Ishikawa (cell line): ENCODE results near the gene EXOG.

ENCODE experiments used
- CEBPB ChIP-seq: IDR thresholded peaks from 2 replicates; pipeline ENCODE4 v1.6.1; 2012
- CREB1 ChIP-seq: IDR thresholded peaks from 2 replicates; pipeline ENCODE4 v1.6.1; 2012; ENCODE audit warnings: low read depth
- EGR1 ChIP-seq: IDR thresholded peaks from 2 replicates; pipeline ENCODE4 v1.6.1; 2012
- EP300 ChIP-seq: IDR thresholded peaks from 2 replicates; pipeline ENCODE4 v1.6.1; 2012; ENCODE audit warnings: borderline replicate concordance
- FOXM1 ChIP-seq: IDR thresholded peaks from 2 replicates; pipeline ENCODE4 v1.6.1; 2012; ENCODE audit warnings: low read depth, borderline replicate concordance
- MAX ChIP-seq: IDR thresholded peaks from 2 replicates; pipeline ENCODE4 v1.6.1; 2012
- NFIC ChIP-seq: IDR thresholded peaks from 2 replicates; pipeline ENCODE4 v1.6.1; 2012
- RAD21 ChIP-seq: IDR thresholded peaks from 2 replicates; pipeline ENCODE4 v1.6.1; 2012; ENCODE audit warnings: low read depth
- REST ChIP-seq: IDR thresholded peaks from 2 replicates; pipeline ENCODE4 v1.6.1; 2012; ENCODE audit warnings: low read depth, mild to moderate bottlenecking
- TAF1 ChIP-seq: IDR thresholded peaks from 2 replicates; pipeline ENCODE4 v1.6.1; 2012; ENCODE audit warnings: low read depth, mild to moderate bottlenecking
- TCF12 ChIP-seq: IDR thresholded peaks from 2 replicates; pipeline ENCODE4 v1.6.1; 2012; ENCODE audit warnings: low read depth
- TEAD4 ChIP-seq: IDR thresholded peaks from 2 replicates; pipeline ENCODE4 v1.6.1; 2012
- USF1 ChIP-seq: IDR thresholded peaks from 2 replicates; pipeline ENCODE4 v1.6.1; 2012
- YY1 ChIP-seq: IDR thresholded peaks from 2 replicates; pipeline ENCODE4 v1.6.1; 2012; ENCODE audit warnings: low read depth
- ZBTB7A ChIP-seq: IDR thresholded peaks from 2 replicates; pipeline ENCODE4 v1.6.1; 2012; ENCODE audit warnings: low read depth

The EXOG gene

GRCh38 chr3:38519651-38520050 is 23.5 kb downstream of the EXOG start:
- no peak for TF ChIP-seq CREB1
- no peak for TF ChIP-seq TAF1
- TF ChIP-seq REST, result no peak
- no peak for TF ChIP-seq FOXM1
- no peak for TF ChIP-seq CEBPB
- no peak for TF ChIP-seq EGR1
- no peak for TF ChIP-seq EP300
- TF ChIP-seq YY1, result no peak
- TF ChIP-seq ZBTB7A, result no peak

- TF ChIP-seq FOXM1 (no peak), REST (no peak), CEBPB (no peak), RAD21 (peak; percentile 68), TCF12 (no peak), ZBTB7A (no peak), EGR1 (no peak)
Observed at GRCh38 chr3:38521391-38521987, 25.3 kb downstream of the EXOG start.

- no peak for TF ChIP-seq TAF1
- no peak for TF ChIP-seq TCF12
- TF ChIP-seq NFIC, result no peak
- no peak for TF ChIP-seq CEBPB
- no peak for TF ChIP-seq USF1
- TF ChIP-seq YY1, result no peak
- no peak for TF ChIP-seq REST
- TF ChIP-seq FOXM1, result no peak
- TF ChIP-seq CREB1, result no peak
- TF ChIP-seq EP300, result no peak
- TF ChIP-seq RAD21, result no peak
Observed at GRCh38 chr3:38522002-38522401, 25.9 kb downstream of the EXOG start.

GRCh38 chr3:38524141-38524739 is 28.1 kb downstream of the EXOG start:
- TF ChIP-seq ZBTB7A (no peak), YY1 (no peak), TCF12 (no peak), EP300 (no peak), REST (no peak), TEAD4 (no peak), USF1 (no peak), FOXM1 (no peak), NFIC (no peak), MAX (no peak), CREB1 (no peak), EGR1 (no peak), RAD21 (no peak), TAF1 (no peak), CEBPB (no peak)
